Activated CD8-positive, alpha-beta memory T cell treated with anti-CD3 and anti-CD28 coated beads, Interleukin-2, amount 50 U/mL, for 1 hour (primary cell): ENCODE data around the gene WWOX.

Experiments
- DNase-seq: peaks from one replicate; pipeline ENCODE4 v3.0.0-alpha.2; 2020; ENCODE audit errors: extremely low read depth

Gene WWOX

DNA sequence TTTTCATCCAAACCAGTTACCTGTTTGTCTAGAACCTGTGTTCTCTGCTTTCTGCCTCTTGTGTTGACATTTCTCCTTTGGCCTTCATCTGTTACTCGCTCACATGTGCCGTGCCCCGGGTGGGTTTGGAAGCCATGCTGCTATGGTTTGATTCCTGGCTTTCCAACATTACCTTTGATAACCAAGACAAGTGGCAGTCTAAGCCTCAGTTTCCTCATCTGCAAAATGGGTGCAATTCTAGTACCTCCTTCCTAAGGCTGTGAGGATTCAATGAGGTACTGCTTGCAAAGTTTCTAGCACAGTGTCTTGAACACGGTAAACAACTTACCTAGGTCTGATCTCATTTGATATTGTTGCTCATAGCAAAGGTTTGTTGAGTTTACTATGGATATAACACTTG is 665.0 kb downstream of the WWOX start:
- DNase-seq, result no peak

DNA sequence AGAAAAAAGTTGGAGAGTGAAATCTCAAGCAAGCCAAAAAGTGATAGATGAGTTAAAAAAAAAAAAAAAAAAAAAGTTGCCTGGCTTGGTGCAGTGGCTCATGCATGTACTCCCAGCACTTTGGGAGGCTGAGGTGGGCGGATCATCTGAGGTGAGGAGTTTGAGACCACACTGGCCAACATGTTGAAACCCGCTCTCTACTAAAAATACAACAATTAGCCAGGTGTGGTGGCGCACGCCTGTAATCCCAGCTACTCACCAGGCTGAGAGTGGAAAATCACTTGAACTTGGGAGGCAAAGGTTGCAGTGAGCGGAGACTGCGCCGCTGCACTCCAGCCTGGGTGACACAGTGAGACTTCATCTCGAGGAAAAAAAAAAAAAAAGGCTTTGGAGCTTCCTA is 668.8 kb downstream of the WWOX start:
- no peak for DNase-seq

DNA sequence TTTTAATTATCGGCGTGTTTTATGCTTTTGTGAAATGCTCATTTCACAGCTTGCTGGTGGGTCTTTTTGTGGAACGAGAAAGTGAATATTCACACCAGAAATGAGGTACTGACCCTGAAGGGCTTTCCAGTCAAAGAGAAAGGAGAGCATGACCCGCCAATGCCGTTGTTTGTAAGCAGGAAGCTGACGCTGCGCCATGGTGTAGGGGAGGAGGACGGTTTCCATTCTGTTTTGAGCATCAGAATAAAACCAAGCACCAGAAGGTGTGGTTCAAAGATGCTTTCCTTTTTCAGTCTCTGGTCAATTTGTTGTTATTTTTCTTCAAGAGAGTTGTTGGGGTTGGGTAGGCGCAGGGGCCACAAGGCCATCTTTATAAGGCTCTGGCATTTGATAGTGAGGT is 669.3 kb downstream of the WWOX start:
- DNase-seq, result no peak

DNA sequence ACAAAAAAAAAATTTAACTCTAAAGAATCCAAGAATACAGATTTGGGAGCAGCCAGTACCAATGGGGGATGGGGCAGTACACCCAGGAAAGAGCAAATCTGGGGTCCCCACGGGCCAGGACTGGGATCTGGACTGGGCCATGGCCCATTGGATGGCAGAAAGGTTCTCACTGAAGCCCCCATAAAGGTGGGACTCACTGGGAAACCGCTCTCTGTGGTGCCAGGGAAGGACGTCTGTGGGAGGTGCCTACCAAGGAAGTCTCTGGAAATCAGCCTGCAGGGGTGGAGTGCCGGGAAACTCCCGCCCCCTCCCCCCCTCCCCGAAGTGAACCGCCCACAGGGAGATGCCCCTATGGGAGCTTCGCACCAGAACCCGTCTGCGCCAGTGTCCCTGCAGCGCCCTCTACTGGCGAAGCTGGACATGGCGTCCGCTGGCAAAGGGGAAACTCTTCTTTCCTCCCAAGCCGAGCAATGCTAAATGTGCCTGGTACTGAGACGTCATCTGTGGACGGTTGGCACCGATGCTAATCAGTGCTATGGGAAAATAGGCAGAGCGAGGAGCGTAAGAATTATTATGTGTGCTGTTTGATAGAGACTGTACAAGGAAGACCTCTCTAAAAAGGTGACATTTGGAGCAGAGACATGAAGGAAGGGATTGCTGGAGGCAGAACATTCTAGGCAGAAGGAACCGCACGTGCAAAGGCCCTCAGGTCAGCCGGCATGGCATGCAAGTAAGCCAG is 671.1 kb downstream of the WWOX start:
- peak; percentile 13 for DNase-seq

DNA sequence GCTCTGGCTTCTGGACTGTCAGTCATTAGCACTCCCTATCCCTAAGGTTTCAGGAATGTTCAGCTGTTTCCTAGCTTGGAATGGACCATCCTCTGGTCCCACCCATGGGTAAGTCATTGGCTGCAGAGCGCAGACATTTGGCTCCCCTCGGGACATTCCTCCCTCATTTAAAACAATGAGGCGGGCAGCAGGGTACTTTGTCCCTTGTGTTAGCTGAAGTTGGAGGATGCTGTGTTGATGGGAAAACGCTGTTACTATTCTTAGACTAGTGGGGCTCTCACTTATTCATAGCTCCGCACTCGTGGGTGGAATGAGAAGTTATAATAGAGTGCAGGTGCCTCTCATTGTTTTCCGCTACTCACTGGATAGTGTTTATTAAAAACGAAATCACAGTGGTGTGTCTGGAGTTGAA is 673.8 kb downstream of the WWOX start:
- DNase-seq, result no peak

DNA sequence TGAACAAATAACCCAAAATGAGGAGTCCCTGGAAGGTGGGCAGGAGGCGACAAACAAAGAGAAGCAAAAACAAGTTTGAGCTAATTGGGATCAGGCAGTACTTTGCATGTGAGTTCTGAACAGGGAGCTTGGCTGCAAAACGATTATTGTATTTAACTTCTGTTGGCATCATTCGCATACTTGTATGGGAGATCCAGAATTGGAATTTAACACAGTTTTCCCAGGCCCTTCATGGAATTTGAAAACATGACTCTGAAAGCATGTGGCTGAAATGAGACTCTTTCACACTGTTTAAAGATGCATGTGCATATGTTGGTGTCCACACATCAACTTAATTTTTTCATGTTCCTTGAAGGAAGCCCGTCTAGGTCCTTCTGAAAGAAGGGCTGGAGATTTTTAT is 674.3 kb downstream of the WWOX start:
- DNase-seq, result no peak

DNA sequence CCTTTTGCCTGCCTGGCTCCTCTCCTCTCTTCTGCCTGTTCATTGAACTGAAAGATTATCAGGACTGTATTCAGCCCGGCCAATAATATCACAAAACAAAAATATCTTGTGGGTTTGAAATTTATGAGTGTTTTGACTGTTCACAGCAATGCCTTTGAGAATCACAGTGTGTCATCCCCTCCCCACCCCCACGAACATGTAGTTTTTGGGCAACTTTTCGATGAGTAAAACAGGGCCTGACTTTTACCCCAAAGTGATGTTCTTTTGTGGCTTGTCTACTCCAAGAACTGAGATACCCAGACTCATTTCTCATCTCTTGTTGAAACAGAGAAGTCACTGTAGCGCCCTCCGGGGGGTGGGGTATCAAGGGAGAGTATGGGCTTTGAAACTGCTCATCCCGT is 675.7 kb downstream of the WWOX start:
- DNase-seq, result no peak

DNA sequence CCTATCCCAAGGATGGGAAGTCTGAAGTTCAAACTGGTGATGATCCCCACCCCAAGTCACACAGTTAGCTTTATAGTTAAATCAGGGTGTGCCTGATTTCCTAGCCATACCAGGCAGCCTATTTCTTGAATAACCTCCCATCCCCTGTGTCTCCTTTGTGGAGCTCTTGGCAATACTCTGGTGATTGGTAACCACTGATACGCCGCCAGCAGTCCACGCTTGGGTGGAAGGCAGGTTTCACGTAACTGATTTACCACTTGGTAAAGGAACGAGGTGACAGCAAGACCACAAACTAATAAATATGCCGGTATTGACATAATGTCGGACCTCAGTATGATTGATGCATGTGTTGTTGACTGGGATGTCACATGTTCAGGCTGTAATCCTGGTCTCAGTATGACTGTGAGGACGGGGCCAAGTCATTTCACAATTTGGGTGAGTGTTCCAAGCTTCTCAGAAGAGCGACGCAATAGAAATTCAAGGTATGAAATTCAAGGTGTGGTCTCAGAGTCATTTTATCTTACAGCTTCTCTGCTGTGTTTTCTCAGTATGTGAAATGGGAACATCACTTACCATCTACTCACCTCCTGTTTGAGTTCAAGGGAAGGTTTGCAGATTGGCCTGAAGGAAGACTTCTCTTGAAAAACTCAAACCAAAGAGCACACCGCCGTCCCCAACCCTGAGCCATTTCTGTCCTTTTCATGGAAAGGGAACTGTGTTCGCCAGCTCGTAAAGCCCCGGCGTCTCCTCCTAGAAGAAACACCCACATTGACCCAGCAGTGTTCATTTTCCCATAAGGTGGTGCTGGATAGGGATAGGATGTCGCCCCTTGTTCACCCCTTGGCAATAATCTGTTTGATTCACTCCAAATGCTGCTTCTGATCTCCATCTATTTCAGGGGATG is 678.9 kb downstream of the WWOX start:
- no peak for DNase-seq

DNA sequence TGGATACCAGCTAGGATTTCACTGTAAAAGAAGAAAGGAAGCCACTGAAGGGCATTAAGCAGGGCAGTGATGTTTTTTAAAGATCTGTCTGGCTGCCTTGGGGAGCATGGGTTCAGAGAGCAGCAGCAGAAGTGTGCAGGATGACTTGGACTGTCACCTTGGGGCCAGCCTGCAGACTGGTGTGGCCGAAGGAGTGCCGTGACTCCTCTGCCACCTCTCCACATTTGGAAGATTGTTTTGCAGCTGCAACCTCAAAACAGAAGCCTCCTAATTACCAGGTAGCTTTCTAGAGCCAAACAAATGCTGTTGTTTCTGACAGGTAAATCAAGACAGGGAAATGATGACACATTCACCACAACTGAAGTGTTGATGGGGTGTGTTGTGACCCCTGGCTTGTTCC is 681.4 kb downstream of the WWOX start:
- DNase-seq, result no peak

DNA sequence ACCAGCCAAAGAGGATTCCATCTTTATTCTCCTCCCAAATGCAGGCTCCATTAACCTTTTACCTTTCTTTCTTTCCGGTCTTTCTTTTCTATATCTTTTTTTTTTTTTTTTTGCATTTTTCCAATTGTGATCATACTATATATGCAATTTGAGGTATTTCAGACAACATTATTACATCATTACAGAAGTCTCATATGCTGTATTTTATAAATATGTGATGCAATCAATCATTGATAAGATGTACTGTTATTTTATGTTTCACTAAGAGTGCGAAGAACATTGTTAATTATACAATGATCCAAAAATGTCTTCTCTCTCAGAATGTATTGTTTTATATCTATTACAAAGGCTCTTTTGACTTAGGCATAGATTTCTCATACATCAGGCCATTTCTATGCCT is 683.1 kb downstream of the WWOX start:
- DNase-seq, result no peak

DNA sequence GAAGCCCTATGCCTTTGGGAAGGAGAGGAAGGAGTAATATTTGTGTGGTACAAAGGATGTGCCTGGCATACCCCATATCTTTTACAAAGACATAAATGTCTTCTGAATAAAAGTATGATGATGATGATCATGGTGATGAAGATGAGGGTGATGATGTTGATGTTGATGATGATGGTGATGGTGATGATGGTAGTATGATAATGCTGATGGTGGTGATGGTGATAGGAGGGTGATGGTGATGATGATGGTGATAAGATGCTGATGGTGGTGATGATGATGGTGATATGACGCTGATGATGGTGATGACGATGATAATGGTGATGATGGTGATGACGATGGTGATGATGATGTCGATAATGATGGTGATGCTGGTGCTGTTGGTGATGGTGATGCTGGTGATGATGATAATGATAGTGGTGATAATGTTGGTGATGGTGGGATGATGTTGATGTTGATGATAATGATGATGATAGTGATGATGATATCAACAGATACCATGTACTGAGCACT is 684.2 kb downstream of the WWOX start:
- no peak for DNase-seq

DNA sequence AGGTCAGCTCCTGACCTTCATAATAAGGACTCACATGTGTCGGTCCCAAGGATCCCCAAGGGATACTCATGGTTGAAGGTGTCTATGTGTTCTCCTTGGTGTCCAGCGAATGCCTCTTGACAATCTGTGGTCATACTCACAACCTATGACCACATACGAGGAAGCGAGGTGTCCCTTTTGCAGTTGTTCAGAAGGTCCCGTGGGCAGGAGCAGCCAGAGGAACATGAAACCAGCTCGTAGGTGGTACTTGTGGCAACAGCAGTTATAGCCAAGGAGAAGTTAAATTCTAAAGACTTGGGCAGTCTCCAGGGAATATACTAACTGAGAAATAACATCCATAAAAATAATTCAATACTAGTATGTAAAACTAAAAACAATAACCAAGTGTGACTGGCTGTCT is 685.3 kb downstream of the WWOX start:
- DNase-seq, result no peak

DNA sequence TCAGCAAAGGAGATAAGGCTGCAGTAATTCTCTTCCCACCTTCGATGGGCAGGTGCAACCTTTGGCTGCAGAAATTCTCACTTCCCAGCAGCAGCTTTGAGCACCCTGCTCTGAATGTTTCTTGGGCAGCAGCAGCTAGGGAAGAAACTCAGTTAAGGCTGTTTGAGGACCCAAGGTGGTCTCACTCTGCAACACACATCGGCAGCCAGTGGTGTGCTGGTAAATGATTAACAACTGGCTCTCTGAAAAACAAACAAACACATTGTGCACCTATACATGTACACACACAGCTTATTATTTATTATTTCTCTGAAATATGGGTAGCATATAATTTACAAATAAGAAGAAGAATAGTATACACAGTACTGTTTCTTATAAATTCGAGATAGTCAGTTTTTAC is 685.8 kb downstream of the WWOX start:
- DNase-seq, result no peak

DNA sequence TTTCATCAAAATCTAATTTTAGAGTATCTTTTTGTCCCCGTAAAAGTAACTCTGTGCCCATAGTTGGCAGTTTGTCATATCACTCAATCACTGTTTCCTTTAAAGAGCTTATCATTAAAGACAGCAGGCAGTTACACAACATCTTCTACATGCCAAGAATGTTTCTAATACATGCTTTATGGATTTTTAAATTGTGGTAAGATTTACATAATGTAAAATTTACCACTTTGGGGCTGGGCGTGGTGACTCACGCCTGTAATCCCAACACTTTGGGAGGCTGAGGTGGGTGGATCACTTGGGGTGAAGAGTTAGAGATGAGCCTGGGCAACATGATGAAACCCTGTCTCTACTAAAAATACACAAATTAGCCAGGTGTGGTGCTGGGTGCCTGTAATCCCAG is 687.2 kb downstream of the WWOX start:
- DNase-seq, result no peak

DNA sequence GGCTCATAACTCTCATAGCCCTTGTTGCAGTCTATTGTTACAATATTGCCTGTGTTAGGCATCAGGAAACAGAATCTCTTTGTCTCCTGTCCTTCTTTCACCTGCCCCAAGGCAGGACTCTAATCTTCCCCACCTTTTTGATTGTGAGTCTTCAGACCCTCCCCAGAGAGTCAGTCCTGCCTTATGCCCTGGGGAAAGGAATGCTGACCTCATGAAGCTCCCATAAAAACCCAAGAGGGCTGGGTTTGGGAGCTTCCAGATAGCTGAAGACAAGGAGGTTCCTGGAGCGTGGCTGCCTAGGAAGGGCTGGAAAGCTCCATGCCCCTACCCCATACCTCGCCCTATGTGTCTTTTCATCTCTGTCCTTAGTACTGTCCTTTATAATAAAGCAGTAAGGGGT is 688.8 kb downstream of the WWOX start:
- DNase-seq, result no peak

DNA sequence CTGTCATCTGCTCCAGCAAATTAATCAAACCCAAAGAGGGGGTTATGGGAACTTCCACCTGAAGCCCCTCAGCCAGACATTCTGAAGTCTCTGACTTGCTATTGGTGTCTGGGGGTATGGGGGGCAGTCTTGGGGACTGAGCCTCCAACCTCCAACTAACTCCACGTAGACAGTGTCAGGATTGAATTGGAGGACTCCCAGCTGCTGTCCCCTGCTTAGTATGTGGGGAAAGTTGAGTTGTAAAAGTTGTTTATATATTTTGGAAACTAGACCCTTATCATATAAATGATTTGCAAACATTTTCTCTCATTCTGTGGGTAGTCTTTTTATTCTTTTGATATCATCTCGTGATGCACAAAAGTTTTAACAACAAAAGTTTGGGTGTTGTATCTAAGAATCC is 689.2 kb downstream of the WWOX start:
- DNase-seq, result no peak

DNA sequence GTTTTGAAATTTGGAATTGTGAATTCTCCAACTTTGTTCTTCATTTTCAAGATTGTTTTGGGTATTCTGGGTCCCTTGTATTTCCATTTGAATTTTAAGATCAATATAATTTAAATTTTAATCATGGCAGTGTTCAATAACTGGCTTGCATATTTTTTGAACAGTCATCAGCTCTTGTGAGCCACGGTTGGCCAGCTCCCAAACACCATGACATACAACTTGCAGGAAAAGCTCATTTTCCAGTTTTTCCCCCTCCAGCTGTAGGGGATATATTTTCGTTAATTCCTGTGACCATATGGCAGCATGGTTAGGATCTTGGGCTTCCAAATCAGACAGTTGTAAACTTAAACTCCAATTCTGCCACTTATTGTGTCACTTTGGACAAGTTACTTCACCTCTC is 690.1 kb downstream of the WWOX start:
- no peak for DNase-seq

DNA sequence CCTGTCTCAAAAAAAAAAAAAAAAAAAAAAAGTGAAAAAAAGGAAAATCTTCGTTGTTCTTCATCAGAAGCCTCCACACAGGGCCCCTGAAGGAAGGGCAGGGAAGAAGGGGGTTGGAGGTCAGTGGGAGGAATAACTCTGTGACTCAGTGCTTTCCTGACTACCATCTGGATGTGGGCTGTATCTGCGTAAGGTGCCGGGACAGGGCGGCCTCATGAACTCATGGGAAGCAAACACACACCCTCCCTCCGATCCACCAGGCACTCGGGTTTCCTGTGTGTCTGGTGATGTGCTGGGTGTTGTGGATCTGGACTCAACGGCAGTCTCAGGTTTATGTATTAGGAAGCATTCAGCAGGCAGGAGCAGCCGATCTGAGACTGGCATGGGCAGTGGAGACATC is 691.6 kb downstream of the WWOX start:
- DNase-seq, result no peak

DNA sequence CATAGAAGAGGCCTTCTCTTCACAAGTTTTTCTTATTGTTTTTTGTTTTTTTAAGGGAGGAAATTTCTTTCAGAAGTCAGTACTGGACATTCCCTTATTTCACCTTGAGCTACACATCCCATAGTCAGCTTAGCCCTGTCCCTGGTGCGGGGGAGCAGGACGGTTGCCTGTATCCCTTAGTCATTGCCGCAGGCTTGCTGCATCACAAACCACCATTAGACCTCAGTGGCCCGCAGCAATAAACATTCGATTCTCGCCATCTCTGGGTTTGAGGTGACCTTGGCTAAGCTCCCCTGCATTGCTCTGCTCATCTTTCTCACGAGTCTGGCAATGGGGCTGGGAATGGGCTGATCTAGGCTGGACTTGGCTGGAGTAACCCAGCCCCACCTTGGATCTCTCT is 692.5 kb downstream of the WWOX start:
- no peak for DNase-seq

DNA sequence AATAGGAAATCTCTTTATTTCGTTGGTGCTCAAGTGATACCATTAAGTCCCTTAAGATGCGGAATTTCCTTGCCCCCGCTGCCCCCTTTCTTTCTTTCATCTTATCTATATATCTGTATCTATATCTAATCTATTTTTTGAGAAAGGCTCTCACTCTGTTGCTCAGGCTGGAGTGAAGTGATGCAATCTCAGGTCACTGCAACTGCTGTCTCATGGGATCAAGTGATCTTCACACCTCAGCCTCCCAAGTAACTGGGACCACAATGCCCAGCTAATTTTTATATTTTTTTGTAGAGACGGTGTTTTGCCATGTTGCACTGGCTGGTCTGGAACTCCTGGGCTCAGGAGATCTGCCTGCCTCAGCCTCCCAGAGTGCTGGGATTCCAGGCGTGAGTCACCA is 693.5 kb downstream of the WWOX start:
- no peak for DNase-seq

DNA sequence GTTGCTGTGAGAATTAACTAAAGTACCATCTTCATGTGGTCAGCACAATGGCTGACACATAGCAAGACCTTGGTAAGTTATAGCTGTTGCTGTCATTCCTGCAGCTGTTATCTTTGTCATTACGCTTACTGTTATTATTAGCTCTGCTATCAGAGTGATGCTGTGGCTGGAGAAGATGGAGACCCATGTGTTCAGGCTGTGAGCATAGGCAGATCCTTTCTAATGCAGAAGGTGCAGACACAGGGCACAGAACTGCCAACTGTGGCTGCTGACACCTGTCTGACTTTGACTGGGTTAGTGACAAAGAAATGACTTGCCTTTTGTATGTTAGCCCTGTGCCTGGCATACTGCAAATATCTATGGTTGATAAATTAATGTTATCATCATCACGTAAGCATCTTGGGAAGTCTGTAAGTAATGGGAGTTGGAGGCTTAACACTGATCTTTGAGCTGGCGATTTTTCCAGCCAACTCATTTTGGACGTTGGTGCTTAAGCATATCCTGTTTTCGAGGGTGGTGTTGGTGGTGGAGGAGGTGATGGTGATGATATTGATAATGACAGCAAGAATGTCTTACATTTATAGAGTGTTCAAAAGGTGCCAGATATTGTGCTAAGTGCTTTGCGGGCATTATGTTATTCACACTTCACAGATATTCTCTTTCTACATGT is 695.3 kb downstream of the WWOX start:
- no peak for DNase-seq

DNA sequence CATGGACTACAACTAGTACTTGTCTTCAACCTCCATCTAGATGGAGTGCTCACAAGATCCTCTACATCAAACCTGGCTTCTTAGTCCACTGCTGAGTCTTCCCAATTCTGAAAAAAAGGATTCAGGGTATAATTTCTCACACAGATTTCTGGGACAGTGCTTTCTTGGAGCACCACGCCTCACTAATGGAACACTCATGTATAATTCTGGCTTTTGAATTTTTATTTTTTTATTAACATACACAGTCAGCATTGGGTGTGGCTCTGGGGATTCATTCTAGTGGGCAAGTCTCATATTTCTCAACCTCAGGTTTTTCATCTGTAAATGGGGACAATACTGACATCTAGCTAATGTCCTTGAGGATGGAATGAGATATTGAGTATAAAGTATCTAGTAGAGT is 696.0 kb downstream of the WWOX start:
- no peak for DNase-seq
